Measurements from ENCODE around the gene MUC2.

MUC2 gene

DNA sequence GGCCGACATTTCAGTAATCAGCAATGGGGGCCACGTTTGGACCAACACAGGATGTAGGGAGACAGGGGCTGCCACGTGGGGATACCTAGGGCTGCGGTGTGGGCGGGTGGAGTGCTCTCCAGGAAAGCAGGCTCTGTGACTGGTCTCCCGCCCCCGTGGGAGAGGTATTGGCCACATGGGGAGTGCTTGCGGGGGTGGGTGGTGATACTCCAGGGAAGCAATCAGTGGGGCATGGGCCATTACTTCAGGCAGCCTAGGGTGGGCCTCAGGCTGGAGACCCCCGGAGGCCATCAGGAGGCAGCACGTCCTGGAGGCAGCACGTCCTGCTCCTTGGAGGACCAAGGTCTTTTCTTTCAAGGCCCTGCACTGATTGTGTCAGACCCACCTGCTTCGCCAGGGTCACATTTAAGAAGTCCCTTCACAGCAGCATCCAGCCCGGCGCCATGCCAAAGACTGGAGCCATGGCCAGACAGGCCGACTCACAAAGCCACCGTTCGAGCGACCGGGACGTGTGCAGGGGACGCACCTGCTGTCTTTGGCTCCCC is 3.0 kb upstream of the MUC2 start:
- no peak for DNase-seq (ENCODE audit: low read depth, low spot score)

DNA sequence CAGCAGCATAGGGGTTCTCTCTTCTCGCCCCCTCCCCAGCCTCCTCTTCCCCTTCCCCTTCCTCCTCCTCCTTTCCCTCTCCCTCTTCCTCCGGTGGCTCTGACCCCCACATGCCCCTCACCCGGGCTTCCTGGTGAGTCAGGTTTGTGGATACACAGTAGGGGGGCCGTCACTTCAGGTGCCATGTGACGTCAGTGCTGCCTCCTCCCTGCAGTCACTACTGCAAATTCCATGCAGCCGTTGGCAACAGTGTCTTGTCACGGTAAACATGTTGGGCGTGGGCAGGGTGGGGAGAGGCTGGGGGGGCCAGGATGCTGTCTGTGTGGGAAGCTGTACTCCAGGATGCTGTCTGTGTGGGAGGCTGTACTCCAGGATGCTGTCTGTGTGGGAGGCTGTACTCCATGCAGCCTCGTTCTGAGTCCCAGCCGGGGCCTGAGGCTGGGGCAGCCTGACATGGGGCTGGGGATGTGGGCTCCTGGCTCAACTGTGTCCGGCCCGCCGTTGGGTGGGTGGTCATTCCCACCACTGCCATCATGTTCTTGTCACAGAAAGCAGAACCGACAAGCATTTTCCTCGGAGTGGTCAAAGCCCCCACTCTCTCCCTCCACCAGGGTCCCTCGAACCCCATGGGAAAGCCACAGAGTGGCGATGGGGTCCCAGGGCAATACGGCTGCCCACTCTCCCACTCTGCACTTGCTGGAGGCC is 2.4 kb upstream of the MUC2 start:
- no peak for DNase-seq (ENCODE audit: low read depth, low spot score)

DNA sequence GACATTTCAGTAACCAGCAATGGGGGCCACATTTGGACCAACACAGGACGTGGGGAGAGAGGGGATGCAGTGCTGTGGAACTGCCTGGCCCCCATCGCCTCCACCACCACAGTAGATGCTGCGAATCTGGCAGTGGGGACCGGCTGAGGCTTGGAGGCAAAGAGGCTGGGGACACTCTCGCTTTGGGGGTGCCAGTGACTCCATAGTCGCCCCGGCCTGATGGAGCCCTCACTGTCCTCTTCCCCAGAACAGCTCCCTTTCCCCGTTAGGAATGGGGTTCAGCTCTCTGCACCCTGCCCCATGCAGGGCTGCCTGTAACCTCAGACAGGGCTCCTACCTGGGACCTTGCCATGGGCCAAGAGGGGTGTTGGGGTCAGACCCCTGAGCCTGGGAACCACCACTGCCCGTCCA is 1.8 kb upstream of the MUC2 start:
- no peak for DNase-seq (ENCODE audit: low read depth, low spot score)

DNA sequence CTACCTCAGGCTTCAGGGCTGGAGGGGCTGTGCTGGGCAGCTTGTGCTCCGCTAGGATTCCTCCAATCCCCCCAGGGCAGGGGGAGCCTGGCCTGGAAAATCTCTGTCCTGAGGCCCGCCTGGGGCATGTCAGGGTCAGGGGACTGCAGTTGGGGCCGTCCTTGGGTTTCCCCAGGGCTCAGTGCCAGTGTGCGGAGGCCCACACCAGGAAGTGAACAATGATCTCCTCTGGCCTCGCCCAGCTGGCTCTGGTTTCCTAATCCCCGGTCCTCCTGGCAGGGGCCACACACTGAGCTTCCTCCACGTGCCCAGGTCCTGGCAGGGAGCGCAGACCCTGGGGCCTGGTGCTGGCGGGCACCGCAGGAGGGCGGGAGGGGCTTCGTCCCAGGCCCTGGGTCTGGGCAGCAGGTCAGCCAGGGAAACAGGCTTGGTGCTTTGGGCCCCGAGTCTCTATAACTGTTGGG is 1.4 kb upstream of the MUC2 start:
- DNase-seq (ENCODE audit: low read depth, low spot score) = no peak

DNA sequence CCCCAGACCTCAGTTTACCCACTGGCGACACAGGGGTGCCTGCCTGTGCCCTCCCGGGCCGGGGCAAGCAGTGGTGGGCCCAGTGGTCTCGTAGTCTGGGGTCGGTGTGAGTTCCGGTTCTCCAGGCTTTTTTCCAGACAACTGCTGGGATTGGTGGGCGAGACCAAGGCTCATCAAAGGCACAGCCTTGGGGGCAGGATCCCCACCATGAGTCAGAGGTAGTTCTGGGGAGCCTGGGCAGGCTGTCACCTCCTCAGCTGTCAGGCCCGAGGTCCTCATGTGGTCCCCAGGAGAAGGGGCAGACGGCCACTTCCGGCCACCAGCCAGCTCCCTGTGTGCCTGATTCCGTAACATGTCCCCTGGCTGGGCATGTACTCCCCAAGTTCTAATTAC is 827 bp upstream of the MUC2 start:
- no peak for DNase-seq (ENCODE audit: low read depth, low spot score)

DNA sequence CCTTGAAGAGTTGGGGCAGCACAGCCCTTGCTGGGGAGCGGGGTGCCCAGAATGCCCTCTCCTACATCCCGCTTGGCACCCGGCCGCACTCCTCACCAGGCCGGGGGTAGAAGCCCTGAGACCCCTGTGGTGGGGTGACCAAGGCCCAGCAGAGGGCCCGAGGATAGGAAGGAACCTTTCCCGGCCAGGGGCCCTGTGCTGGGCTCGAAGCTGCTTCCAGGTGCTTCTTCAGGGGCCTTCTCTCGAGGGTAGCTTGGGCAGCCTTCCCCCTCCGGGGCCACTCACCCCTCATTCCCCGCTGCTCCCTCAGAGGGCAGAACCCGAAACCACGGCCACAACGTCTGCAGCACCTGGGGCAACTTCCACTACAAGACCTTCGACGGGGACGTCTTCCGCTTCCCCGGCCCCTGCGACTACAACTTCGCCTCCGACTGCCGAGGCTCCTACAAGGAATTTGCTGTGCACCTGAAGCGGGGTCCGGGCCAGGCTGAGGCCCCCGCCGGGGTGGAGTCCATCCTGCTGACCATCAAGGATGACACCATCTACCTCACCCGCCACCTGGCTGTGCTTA is 752 bp downstream of the MUC2 start:
- DNase-seq (ENCODE audit: low read depth, low spot score) = no peak

DNA sequence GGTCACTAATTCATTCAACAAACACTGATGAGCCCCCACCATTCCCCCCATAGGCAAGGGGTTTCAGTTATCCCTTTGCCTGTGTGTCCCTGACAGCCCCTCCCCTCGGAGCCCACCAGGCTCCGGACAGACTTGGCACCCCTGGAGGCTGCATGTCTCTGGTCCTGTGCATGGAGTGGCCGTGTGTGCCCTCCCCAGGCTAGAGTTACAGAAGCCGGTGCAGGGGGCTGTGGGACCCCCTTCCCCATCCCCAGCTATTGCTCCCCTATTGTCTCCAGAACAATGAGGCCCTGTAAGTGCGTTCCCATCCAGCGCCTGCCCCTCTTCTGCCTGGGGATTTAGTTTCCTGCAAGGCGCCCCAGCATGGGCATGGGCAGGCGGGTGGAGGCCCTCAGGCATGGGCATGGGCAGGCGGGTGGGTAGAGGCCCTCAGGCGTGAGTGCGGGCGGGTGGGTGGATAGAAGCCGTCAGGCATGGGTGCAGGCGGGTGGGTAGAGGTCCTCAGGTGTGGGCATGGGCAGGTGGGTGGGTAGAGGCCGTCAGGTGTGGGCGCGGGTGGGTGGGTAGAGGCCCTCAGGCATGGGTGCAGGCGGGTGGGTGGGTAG is 1.5 kb downstream of the MUC2 start:
- DNase-seq (ENCODE audit: low read depth, low spot score) = no peak

DNA sequence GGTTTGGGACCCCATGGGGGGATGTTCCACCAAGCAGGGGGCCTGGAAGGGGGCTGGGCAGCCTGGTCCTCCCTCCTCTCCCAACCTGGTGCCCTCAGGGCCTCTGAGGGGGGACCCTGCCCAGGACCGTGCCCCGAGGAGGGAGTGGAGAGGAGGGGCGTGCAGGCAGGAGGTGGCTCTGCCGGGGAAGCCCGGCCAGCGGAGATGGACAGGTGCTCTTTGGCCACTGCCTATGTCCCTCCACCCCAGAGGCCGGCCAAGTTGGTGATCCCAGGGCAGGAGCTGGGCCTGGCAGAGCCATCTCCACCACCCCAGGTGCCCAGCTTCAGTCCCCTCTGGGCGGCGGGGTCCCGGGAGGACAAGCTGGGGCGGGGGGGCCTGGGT is 2.4 kb downstream of the MUC2 start:
- no peak for DNase-seq (ENCODE audit: low read depth, low spot score)

DNA sequence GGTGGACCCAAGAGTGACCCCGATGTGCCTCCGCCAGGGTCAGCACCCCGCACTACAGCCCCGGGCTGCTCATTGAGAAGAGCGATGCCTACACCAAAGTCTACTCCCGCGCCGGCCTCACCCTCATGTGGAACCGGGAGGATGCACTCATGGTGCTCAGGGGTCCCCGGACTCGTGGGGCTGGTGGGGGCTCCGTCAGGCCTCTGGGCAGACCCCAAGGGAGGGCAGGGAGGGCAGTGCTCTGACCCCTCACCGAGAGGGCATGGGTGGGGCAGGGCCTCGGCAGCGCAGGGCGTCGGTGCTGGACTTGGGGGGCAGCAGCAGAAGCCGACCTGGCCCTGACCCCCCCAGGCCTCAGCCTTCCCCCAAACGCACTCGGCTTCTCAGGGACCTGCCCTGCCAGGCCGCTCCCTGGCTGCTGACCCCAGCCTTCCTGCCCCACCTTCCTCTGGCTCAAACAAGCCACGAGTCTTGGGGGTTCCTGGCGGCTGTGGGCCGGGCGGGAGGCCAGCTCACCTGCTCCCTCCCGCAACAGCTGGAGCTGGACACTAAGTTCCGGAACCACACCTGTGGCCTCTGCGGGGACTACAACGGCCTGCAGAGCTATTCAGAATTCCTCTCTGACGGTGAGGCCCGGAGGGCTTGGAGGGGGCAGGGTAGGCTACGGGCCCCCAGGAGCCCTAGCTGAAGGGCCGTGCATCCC is 2.9 kb downstream of the MUC2 start:
- no peak for DNase-seq (ENCODE audit: low read depth, low spot score)

DNA sequence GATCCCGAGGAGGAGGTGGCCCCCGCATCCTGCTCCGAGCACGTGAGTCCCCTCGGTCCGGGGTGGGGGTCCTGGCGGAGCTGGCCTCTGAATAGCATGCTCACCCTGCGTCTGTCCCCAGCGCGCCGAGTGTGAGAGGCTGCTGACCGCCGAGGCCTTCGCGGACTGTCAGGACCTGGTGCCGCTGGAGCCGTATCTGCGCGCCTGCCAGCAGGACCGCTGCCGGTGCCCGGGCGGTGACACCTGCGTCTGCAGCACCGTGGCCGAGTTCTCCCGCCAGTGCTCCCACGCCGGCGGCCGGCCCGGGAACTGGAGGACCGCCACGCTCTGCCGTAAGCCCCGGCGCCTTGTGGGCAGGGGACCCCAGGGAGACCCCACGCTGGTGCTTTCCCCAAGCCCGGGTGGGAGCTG is 3.5 kb downstream of the MUC2 start:
- DNase-seq (ENCODE audit: low read depth, low spot score) = no peak

DNA sequence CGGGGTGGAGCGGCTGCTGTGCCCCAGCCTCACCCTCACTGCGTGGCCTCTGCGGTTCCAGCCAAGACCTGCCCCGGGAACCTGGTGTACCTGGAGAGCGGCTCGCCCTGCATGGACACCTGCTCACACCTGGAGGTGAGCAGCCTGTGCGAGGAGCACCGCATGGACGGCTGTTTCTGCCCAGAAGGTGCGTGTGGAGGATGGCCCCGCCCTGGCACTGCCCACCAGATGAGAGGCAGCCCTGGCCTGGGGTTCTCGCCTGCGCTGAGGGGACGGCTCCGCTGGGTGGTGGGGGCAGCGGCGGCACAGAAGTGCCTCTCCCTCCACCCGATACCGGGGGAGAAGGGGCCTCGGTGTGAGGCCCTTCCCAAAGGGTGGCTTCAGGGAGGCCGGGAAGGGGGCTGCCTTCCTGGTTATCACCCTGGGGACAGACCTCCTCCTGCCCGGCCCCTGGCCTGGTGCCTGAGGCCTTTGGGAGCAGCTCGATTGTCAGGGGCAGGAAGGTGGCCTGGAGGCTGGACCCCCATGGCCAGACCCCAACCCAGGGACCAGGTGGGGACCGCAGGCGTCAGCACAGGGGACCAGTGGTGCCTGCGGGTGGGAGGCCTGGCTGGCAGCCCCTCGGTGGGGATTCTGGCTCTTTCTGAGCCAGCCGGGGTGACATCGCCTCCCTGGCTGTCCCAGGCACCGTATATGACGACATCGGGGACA is 7.1 kb downstream of the MUC2 start:
- no peak for DNase-seq (ENCODE audit: low read depth, low spot score)

DNA sequence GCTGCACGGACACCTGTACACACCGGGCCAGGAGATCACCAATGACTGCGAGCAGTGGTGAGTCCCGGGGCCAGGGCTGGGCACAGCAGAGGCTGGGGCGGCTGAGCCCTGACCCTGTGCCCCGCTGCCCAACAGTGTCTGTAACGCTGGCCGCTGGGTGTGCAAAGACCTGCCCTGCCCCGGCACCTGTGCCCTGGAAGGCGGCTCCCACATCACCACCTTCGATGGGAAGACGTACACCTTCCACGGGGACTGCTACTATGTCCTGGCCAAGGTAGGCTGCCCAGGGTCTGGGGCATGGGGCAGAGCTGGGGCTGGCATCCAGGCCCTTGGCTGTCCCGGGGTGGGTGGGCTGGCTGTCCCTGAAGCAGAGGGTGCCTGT is 7.7 kb downstream of the MUC2 start:
- DNase-seq (ENCODE audit: low read depth, low spot score) = no peak

DNA sequence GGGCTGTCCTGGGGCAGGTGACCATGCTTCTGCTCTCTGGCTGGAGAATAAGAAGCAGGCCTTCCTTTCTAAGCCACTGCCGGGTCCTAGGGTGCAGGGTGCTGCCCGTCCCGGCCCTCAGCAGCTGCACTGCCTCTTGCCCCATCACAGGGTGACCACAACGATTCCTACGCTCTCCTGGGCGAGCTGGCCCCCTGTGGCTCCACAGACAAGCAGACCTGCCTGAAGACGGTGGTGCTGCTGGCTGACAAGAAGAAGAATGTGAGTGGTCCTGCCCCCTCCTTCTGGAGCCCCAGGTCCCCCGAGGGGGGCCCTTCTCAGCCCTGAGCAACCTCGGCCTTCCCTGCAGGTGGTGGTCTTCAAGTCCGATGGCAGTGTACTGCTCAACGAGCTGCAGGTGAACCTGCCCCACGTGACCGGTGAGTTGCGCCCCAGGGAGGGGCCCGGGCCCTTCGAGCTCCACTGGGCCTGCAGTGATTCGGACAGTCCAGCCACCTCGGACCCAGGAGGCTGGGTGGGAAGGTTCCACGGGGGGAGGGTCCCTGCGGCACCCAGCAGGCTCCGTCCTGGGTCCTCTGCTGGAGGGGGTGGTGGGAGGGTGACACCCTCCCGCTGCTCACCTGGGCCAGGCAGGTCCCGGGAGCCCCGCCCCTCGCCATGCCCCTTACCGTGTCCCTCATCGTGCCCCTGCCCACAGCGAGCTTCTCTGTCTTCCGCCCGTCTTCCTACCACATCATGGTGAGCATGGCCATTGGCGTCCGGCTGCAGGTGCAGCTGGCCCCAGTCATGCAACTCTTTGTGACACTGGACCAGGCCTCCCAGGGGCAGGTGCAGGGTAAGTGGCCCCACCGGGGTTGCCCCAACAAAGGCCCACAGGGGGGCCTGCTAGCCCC is 8.3 kb downstream of the MUC2 start:
- no peak for DNase-seq (ENCODE audit: low read depth, low spot score)

DNA sequence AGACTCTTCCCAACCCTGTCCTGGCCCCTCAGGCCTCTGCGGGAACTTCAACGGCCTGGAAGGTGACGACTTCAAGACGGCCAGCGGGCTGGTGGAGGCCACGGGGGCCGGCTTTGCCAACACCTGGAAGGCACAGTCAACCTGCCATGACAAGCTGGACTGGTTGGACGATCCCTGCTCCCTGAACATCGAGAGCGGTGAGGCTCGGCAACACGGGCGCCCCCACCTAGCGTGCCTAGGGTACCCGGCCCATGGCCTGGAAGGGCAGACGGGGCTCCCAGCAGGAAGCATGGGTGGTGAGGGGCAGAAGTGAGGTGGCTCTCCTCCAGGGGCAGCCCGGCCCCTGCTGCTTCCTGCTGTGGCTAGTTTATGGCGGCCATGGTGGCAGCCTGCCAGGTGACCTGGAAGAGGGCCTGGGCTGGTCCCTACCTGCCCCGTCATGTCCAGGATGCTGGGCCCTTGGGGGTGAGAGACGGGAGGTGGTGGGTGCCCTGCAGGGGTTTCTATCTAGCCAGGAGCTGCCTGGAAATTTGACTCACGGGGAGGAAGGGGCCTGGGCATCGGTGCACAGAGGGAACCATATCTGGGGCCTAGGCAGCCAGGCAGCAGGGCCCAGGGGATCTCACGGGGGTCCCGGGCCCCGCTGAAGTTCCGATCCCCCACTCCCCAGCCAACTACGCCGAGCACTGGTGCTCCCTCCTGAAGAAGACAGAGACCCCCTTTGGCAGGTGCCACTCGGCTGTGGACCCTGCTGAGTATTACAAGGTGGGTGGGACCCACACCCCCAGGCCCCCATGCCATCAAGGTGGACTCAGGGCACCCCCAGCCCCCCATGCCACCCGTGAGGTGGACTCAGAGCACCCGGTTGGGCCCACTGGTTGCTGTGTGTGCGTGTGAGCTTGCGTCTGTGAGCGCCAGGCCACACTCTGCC is 9.2 kb downstream of the MUC2 start:
- DNase-seq (ENCODE audit: low read depth, low spot score) = no peak

DNA sequence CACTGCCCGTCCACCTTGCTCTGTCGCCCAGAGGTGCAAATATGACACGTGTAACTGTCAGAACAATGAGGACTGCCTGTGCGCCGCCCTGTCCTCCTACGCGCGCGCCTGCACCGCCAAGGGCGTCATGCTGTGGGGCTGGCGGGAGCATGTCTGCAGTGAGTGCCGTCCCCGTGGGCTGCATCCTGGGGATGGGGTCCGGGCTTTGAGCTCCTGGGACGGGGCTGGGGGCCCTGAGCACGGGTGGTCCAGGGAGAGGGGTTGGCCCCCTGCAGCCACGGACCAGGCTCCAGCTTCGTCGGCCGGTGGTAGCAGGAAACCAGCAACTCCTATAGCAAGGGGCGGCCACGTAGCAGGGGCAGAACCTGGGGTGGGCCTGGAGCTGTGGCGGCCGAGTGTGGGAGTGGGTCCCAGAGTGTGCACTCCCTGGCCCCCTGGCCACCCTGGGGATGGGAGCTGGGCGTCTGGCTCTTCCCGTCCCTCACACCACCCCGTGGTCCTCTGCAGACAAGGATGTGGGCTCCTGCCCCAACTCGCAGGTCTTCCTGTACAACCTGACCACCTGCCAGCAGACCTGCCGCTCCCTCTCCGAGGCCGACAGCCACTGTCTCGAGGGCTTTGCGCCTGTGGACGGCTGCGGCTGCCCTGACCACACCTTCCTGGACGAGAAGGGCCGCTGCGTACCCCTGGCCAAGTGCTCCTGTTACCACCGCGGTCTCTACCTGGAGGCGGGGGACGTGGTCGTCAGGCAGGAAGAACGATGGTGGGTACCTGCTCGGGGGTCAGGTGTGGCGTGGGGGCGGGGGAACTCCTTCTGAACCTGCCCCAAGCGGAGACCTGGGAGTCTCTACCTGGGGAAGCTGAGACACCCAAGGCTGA is 10.1 kb downstream of the MUC2 start:
- DNase-seq (ENCODE audit: low read depth, low spot score) = no peak

DNA sequence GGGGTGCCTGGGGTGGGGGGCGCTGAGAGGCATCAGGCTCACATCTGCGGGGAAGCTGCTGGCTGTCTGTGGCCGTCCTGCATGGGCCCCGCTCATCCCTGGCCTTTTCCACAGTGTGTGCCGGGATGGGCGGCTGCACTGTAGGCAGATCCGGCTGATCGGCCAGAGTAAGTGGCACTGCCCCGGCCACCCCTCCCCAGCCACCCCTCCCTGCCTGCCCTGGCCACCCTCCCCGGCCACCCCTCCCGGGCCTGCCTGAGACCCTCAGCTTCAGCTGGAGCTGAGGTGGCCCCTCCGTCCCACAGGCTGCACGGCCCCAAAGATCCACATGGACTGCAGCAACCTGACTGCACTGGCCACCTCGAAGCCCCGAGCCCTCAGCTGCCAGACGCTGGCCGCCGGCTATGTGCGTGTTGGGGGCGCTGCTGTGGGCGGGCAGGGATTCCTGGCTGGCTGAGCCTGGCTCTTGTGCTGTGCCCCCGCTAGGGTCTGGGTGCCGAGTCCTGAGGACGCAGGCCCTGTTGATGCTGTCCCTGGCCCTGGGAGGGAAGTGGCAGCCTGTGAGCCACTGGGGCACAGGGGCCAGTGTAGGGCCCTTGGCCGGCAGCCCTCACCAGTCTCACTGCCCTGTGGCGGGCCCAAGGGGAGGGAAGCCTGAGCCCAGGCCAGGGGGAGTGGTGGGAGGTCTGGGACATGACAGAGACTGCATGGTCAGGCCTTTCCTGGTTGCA is 10.9 kb downstream of the MUC2 start:
- DNase-seq (ENCODE audit: low read depth, low spot score) = no peak

DNA sequence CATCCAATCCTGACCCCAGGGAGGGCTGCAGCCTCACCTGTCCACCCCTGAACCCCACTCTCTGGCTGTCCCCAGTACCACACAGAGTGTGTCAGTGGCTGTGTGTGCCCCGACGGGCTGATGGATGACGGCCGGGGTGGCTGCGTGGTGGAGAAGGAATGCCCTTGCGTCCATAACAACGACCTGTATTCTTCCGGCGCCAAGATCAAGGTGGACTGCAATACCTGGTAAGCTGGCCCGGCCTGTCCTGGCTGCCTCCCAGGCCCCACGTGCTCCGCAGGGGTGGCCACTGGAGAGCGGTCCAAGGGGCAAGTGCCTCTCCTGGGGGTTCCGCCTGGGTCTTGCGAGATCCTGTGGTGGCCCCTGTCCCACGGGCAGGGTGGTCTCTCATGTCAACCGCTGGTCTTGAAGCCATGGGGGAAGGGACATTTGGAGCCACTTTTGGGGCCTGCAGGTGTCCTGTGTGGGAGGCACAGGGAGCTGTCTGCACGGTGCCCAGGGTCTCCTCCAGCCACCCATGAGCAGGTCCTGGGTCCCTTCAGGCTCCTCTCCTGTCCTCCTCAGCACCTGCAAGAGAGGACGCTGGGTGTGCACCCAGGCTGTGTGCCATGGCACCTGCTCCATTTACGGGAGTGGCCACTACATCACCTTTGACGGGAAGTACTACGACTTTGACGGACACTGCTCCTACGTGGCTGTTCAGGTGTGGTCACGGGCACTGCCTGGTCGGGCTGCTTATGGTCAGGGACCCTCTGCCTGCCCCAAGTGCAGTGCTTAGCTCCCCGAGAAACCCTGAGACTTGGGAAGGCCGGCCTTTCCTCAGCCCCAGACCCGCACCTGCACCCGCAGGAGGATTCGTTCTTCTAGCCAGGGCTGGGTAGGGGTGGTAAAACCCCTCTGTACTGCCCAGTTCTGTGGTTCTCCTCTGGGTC is 11.8 kb downstream of the MUC2 start:
- no peak for DNase-seq (ENCODE audit: low read depth, low spot score)

Data from activated naive CD8-positive, alpha-beta T cell treated with anti-CD3 and anti-CD28 coated beads, Interleukin-2, amount 50 U/mL, for 16 hours (primary cell).